GM12801 (cell line): Measurements from ENCODE around the gene PCDHA5.

Experiments used
- TF ChIP-seq, protein P1 (sequence below): IDR thresholded peaks from one replicate; pipeline ENCODE4 v1.5.1; 2011; ENCODE audit warnings: control low read depth; ENCODE audit not compliant: insufficient read length; ENCODE audit errors: extremely low read depth

Gene PCDHA5

DNA sequence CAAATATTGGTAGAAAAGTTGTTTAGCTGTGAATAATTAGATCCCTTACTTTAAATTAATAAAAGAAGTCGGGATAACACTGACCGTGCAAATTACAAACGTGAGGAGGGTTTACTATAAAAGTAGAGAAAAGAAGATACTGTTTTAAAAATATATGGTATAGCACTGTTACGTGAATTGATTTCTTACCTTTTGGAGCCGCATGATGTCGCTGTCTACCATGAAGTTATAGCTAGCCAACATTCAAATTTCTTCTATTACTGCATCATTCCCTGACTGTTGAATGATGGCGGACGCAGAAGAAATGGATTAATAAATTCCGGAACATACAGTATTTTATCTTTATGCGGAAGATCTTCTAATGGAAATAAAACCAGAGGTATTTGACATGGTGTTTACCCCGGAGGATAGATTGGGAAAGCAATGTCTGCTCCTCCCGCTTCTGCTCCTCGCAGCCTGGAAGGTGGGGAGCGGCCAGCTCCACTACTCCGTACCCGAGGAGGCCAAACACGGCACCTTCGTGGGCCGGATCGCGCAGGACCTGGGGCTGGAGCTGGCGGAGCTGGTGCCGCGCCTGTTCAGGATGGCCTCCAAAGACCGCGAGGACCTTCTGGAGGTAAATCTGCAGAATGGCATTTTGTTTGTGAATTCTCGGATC, 6.4 kb downstream of the PCDHA5 start, which contains the start of gene PCDHA6:
PCDHA6 (plus strand) TSS at position 257 of the 658 bp plus-strand sequence; CDS start at position 389, 132 bp downstream.
- TF ChIP-seq, protein P1, sequence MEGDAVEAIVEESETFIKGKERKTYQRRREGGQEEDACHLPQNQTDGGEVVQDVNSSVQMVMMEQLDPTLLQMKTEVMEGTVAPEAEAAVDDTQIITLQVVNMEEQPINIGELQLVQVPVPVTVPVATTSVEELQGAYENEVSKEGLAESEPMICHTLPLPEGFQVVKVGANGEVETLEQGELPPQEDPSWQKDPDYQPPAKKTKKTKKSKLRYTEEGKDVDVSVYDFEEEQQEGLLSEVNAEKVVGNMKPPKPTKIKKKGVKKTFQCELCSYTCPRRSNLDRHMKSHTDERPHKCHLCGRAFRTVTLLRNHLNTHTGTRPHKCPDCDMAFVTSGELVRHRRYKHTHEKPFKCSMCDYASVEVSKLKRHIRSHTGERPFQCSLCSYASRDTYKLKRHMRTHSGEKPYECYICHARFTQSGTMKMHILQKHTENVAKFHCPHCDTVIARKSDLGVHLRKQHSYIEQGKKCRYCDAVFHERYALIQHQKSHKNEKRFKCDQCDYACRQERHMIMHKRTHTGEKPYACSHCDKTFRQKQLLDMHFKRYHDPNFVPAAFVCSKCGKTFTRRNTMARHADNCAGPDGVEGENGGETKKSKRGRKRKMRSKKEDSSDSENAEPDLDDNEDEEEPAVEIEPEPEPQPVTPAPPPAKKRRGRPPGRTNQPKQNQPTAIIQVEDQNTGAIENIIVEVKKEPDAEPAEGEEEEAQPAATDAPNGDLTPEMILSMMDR: no peak

DNA sequence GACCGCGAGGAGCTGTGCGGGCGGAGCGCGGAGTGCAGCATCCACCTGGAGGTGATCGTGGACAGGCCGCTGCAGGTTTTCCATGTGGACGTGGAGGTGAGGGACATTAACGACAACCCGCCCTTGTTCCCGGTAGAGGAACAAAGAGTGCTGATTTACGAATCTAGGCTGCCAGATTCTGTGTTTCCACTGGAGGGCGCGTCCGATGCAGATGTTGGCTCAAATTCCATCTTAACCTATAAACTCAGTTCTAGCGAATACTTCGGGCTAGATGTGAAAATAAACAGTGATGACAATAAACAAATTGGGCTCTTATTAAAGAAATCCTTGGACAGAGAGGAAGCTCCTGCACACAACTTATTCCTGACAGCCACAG, 6.9 kb downstream of the PCDHA5 start:
- TF ChIP-seq, protein P1: no peak

DNA sequence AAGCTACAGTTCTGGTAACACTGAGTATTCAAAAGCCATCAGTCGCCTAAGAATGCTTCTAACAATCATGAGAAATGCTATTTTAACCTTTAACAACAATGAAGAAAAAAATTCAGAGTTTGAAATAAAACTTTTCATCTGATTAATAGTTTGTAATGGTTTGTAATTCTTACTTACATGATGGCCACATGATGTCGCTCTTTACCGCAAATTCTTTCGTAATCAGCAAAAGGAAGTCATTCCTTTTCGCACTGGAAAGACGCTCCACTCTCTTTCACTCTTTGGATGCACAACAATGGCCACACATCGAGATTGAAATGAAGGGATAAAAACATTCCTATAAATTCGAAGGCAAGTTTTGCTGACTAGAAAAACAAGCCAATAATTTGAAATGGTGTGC, 12.6 kb downstream of the PCDHA5 start, which contains the start of gene PCDHA7:
PCDHA7 (plus strand) TSS at position 277 of the 400 bp plus-strand sequence; CDS start at position 392, 115 bp downstream.
- TF ChIP-seq, protein P1: no peak

GRCh38 chr5:140835622-140836510, 14.5 kb downstream of the PCDHA5 start:
- TF ChIP-seq, protein P1: no peak

GRCh38 chr5:140840978-140841962, 19.9 kb downstream of the PCDHA5 start, which contains the start of gene PCDHA8:
PCDHA8 (plus strand) TSS chr5:140841187; CDS start chr5:140841322, 135 bp downstream.
- TF ChIP-seq, protein P1: no peak

- TF ChIP-seq, protein P1: no peak
Observed at GRCh38 chr5:140842798-140843733, 21.7 kb downstream of the PCDHA5 start.
